Measurements from ENCODE around the gene C11orf42. TPM values are rescaled to one million over a fixed set of nuclear protein-coding genes. Genes with fewer than 3 reads are reported as not detected.

Gene C11orf42
- total and polyA plus RNA-seq, 2 donors (not counting 1 experiment from before 2014, with no cell fraction given): not detected

GRCh38 chr11:6219359-6219758 is 14.0 kb downstream of the C11orf42 start:
- H3K4me1 ChIP-seq (ENCODE audit: control insufficient read depth in 2 of 2, insufficient read depth in 2 of 2, low read length in 2 of 2): no peaks in the 10 kb centered on the region
- no CpG with 5 or more reads among the region's 2 CpGs for WGBS (ENCODE audit: insufficient coverage)
- Mint-ChIP-seq H3K27ac (no peak overlapping the region), H3K9me3 (ENCODE audit: insufficient read depth) (no peaks in the 10 kb centered on the region), H3K4me3 (no peak overlapping the region), H3K4me1 (no peaks in the 10 kb centered on the region), H3K27me3 (no peaks in the 10 kb centered on the region)
- intact Hi-C loops (cut with micrococcal nuclease): no loop called here
- CTCF ChIA-PET: no interaction called here
- POLR2A ChIA-PET: no interaction called here
- H3K79me2 ChIP-seq (ENCODE audit: control insufficient read depth, insufficient read depth, low read length): no peaks in the 10 kb centered on the region
- H4K20me1 ChIP-seq (ENCODE audit: control insufficient read depth, insufficient read depth, low read length, poor library complexity, severe bottlenecking): no peaks in the 10 kb centered on the region
- H3K4me2 ChIP-seq (replicated peaks; ENCODE audit: low read depth, low read length, poor library complexity, severe bottlenecking): no peak overlapping the region
- no peak overlapping the region for H3K4me3 ChIP-seq (ENCODE audit: control extremely low read depth in 1 of 5, extremely low read depth in 1 of 5, insufficient read depth in 1 of 5, low read depth in 2 of 5, low read length in 4 of 5)
- H2AFZ ChIP-seq (ENCODE audit: insufficient read depth, low read depth, low read length, poor library complexity, severe bottlenecking): no peak overlapping the region
- H3K9me3 ChIP-seq (ENCODE audit: control extremely low read depth in 1 of 3, control insufficient read depth in 2 of 3, insufficient read depth in 1 of 3, low read length in 2 of 3): no peaks in the 10 kb centered on the region
- H3K36me3 ChIP-seq (replicated peaks in 1 of 2; ENCODE audit: control extremely low read depth in 1 of 2, control insufficient read depth in 1 of 2, extremely low read depth in 1 of 2, insufficient read depth in 2 of 2, low read length in 1 of 2): peaks cover 4 to 86% of the 10 kb centered on the region in 2 experiments
- no peak for DNase-seq
- H3K27me3 ChIP-seq (replicated peaks in 1 of 4; ENCODE audit: control extremely low read depth in 1 of 4, control insufficient read depth in 3 of 4, insufficient read depth in 4 of 4, low read length in 3 of 4): no peaks in the 10 kb centered on the region
- TF ChIP-seq EZH2 (IDR thresholded peaks at IDR 0.05; ENCODE audit: borderline replicate concordance, insufficient read depth, low read depth, low read length, poor library complexity, severe bottlenecking): no peak
- TF ChIP-seq, protein P1, sequence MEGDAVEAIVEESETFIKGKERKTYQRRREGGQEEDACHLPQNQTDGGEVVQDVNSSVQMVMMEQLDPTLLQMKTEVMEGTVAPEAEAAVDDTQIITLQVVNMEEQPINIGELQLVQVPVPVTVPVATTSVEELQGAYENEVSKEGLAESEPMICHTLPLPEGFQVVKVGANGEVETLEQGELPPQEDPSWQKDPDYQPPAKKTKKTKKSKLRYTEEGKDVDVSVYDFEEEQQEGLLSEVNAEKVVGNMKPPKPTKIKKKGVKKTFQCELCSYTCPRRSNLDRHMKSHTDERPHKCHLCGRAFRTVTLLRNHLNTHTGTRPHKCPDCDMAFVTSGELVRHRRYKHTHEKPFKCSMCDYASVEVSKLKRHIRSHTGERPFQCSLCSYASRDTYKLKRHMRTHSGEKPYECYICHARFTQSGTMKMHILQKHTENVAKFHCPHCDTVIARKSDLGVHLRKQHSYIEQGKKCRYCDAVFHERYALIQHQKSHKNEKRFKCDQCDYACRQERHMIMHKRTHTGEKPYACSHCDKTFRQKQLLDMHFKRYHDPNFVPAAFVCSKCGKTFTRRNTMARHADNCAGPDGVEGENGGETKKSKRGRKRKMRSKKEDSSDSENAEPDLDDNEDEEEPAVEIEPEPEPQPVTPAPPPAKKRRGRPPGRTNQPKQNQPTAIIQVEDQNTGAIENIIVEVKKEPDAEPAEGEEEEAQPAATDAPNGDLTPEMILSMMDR (IDR thresholded peaks at IDR 0.05): no peak
- no peak overlapping the region for H3K9ac ChIP-seq (ENCODE audit: low read length)
- no peak for ATAC-seq (ENCODE audit: low read depth)
- H3K27ac ChIP-seq (ENCODE audit: low read length in 2 of 2): no peak overlapping the region

DNA sequence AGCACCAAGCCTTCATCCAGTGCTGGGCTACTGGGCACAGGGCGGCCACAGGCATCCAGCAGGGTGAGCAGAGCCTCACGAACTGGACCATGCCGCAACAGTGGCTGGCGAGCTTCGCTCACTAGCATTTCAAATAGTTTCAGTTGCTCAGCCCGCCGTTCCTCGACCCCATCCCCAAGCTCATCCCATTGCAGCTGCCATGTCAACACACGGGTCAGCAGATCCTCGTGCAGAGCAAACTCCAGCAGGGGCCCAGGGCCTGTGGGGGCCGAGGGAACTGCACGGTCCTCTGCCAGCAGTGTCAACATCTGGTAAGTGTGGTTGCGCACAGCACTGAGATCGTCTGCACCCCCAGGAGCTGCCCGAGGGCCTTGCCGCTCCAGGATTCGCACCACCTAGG is 18.5 kb downstream of the C11orf42 start:
- ATAC-seq (ENCODE audit: low read depth) (no peak), DNase-seq (no peak)
- Histone ChIP-seq H3K9ac (ENCODE audit: low read length) (no peak overlapping the region), H2AFZ (ENCODE audit: insufficient read depth, low read depth, low read length, poor library complexity, severe bottlenecking) (no peak overlapping the region), H3K4me1 (ENCODE audit: control insufficient read depth in 2 of 2, insufficient read depth in 2 of 2, low read length in 2 of 2) (peaks cover 0 to 7% of the 10 kb centered on the region in 2 donors), H3K9me3 (ENCODE audit: control extremely low read depth in 1 of 3, control insufficient read depth in 2 of 3, insufficient read depth in 1 of 3, low read length in 2 of 3) (no peaks in the 10 kb centered on the region), H3K27me3 (replicated peaks in 1 of 4; ENCODE audit: control extremely low read depth in 1 of 4, control insufficient read depth in 3 of 4, insufficient read depth in 4 of 4, low read length in 3 of 4) (no peaks in the 10 kb centered on the region), H3K4me3 (ENCODE audit: control extremely low read depth in 1 of 5, extremely low read depth in 1 of 5, insufficient read depth in 1 of 5, low read depth in 2 of 5, low read length in 4 of 5) (no peak overlapping the region), H4K20me1 (ENCODE audit: control insufficient read depth, insufficient read depth, low read length, poor library complexity, severe bottlenecking) (peaks cover 11% of the 10 kb centered on the region), H3K27ac (ENCODE audit: low read length in 2 of 2) (no peak overlapping the region), H3K79me2 (ENCODE audit: control insufficient read depth, insufficient read depth, low read length) (peaks cover 19% of the 10 kb centered on the region), H3K36me3 (replicated peaks in 1 of 2; ENCODE audit: control extremely low read depth in 1 of 2, control insufficient read depth in 1 of 2, extremely low read depth in 1 of 2, insufficient read depth in 2 of 2, low read length in 1 of 2) (peaks cover 5 to 54% of the 10 kb centered on the region in 2 experiments), H3K4me2 (replicated peaks; ENCODE audit: low read depth, low read length, poor library complexity, severe bottlenecking) (no peak overlapping the region)
- H3K9me3 Mint-ChIP-seq (ENCODE audit: insufficient read depth): no peaks in the 10 kb centered on the region
- no peaks in the 10 kb centered on the region for H3K27me3 Mint-ChIP-seq
- POLR2A ChIA-PET: no interaction called here
- TF ChIP-seq, protein P1 (IDR thresholded peaks at IDR 0.05): no peak
- TF ChIP-seq EZH2 (IDR thresholded peaks at IDR 0.05; ENCODE audit: borderline replicate concordance, insufficient read depth, low read depth, low read length, poor library complexity, severe bottlenecking): no peak
- no peak overlapping the region for H3K4me3 Mint-ChIP-seq
- 97% methylated on average over 17 of the region's 17 CpGs for WGBS (ENCODE audit: insufficient coverage)
- CTCF ChIA-PET: no interaction called here
- H3K4me1 Mint-ChIP-seq: peaks cover 14% of the 10 kb centered on the region
- H3K27ac Mint-ChIP-seq: no peak overlapping the region
- intact Hi-C loops (cut with micrococcal nuclease): no loop called here

All from B cell (primary cell).